ENCODE measurements around the gene WSCD1.

Gene WSCD1

GRCh38 chr17:6072611-6073010 is 2.4 kb downstream of the WSCD1 start:
- DNase-seq (ENCODE audit: low read depth, low spot score): no peak
- WGBS (ENCODE audit: insufficient coverage, insufficient read length): no CpG with 5 or more reads among the region's 5 CpGs
- Histone ChIP-seq H3K27ac (ENCODE audit: low read length) (no peak overlapping the region), H3K4me1 (ENCODE audit: control insufficient read depth, insufficient read depth, low read length) (peaks cover 7% of the 10 kb centered on the region), H3K27me3 (ENCODE audit: control insufficient read depth, insufficient read depth, low read length) (peaks cover 5% of the 10 kb centered on the region; the same call in 1 of the 2 replicates), H3K4me3 (ENCODE audit: low read length) (no peak overlapping the region), H3K36me3 (ENCODE audit: control insufficient read depth, insufficient read depth, low read length) (no peaks in the 10 kb centered on the region), H3K9me3 (ENCODE audit: control insufficient read depth, insufficient read depth, low read length) (no peaks in the 10 kb centered on the region)

DNA sequence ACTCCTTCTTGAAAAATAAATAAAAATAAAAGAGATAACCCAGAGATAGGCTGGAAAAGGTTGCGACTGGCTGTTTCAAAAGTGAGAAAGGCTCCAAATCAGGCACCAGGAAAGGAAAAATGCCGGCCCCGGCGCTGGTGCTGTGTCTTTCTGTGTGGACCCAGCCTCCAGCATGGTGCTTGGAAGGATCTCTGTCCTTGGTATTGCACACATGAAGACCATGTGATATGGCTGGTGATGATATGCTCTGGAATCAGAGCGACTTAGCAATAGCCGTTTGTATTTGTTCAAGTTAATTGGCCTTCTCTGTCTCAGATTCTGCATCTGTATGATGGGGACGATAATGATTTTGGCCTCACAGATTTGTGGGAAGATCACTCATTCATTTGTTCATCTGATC is 3.4 kb downstream of the WSCD1 start:
- H3K36me3 ChIP-seq (ENCODE audit: control insufficient read depth, insufficient read depth, low read length): no peaks in the 10 kb centered on the region
- no peak for DNase-seq (ENCODE audit: low read depth, low spot score)
- H3K27ac ChIP-seq (ENCODE audit: low read length): no peak overlapping the region
- H3K27me3 ChIP-seq (ENCODE audit: control insufficient read depth, insufficient read depth, low read length): peaks cover 5% of the 10 kb centered on the region; the same call in 1 of the 2 replicates
- H3K9me3 ChIP-seq (ENCODE audit: control insufficient read depth, insufficient read depth, low read length): no peaks in the 10 kb centered on the region
- H3K4me1 ChIP-seq (ENCODE audit: control insufficient read depth, insufficient read depth, low read length): peaks cover 7% of the 10 kb centered on the region
- H3K4me3 ChIP-seq (ENCODE audit: low read length): no peak overlapping the region
- WGBS (ENCODE audit: insufficient coverage, insufficient read length): no CpG with 5 or more reads among the region's 7 CpGs

DNA sequence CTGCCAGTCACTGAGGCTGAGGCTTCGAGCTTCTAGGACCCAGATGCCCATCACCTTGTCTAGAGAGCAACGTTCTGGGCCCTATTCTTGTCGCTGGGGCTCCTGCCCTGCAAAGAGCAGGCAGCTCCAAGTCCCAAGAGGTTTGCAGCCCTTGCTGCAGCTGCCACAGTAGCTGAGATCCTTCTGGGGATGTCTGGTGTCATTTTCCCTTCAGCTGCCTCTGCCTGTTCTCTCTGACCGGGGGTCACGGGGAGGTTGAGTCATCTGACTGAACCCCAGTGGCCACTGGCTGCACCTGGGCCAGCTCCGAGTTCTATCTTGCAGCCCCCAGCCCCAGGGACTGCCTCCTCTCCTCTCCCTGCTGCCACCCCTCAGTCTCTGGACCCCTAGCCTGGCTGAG is 4.9 kb downstream of the WSCD1 start:
- Histone ChIP-seq H3K4me1 (ENCODE audit: control insufficient read depth, insufficient read depth, low read length) (peaks cover 4% of the 10 kb centered on the region; the same call in 1 of the 2 replicates), H3K9me3 (ENCODE audit: control insufficient read depth, insufficient read depth, low read length) (no peaks in the 10 kb centered on the region), H3K36me3 (ENCODE audit: control insufficient read depth, insufficient read depth, low read length) (no peaks in the 10 kb centered on the region), H3K27me3 (ENCODE audit: control insufficient read depth, insufficient read depth, low read length) (no peaks in the 10 kb centered on the region; the same call in 1 of the 2 replicates), H3K27ac (ENCODE audit: low read length) (no peak overlapping the region), H3K4me3 (ENCODE audit: low read length) (no peak overlapping the region)
- WGBS (ENCODE audit: insufficient coverage, insufficient read length): no CpG with 5 or more reads among the region's 6 CpGs
- no peak for DNase-seq (ENCODE audit: low read depth, low spot score)

DNA sequence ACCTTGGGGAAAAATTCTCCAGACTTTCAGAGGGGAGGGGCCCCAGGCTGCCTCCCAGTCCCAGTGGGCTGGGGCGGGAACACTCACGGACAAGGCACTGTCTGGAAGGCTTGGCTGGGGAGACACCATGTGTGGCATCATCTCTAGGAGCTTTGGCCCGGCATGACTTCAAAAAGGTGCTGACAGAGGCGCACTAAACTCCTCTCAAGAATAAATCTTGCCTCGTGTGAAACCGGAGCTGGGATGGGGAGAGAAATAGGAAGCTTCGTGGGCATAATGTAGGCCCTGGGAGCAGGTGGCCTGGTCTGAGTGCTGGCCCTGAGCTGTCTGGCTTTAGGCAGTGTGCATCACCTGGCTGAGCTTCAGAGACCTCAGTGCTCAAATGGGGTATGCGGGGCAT is 5.7 kb downstream of the WSCD1 start:
- no peaks in the 10 kb centered on the region for H3K9me3 ChIP-seq (ENCODE audit: control insufficient read depth, insufficient read depth, low read length)
- peaks cover 4% of the 10 kb centered on the region; the same call in 1 of the 2 replicates for H3K4me1 ChIP-seq (ENCODE audit: control insufficient read depth, insufficient read depth, low read length)
- no peak for DNase-seq (ENCODE audit: low read depth, low spot score)
- WGBS (ENCODE audit: insufficient coverage, insufficient read length): no CpG with 5 or more reads among the region's 8 CpGs
- no peak overlapping the region for H3K27ac ChIP-seq (ENCODE audit: low read length)
- no peak overlapping the region for H3K4me3 ChIP-seq (ENCODE audit: low read length)
- peaks cover 5% of the 10 kb centered on the region; the same call in 1 of the 2 replicates for H3K36me3 ChIP-seq (ENCODE audit: control insufficient read depth, insufficient read depth, low read length)
- H3K27me3 ChIP-seq (ENCODE audit: control insufficient read depth, insufficient read depth, low read length): no peaks in the 10 kb centered on the region; the same call in 1 of the 2 replicates

GRCh38 chr17:6077752-6078151 is 7.6 kb downstream of the WSCD1 start:
- H3K4me3 ChIP-seq (ENCODE audit: low read length): no peak overlapping the region
- no peak overlapping the region for H3K27ac ChIP-seq (ENCODE audit: low read length)
- H3K4me1 ChIP-seq (ENCODE audit: control insufficient read depth, insufficient read depth, low read length): no peaks in the 10 kb centered on the region
- H3K36me3 ChIP-seq (ENCODE audit: control insufficient read depth, insufficient read depth, low read length): peaks cover 5% of the 10 kb centered on the region; the same call in 1 of the 2 replicates
- WGBS (ENCODE audit: insufficient coverage, insufficient read length): no CpG with 5 or more reads among the region's 5 CpGs
- no peaks in the 10 kb centered on the region for H3K9me3 ChIP-seq (ENCODE audit: control insufficient read depth, insufficient read depth, low read length)
- H3K27me3 ChIP-seq (ENCODE audit: control insufficient read depth, insufficient read depth, low read length): no peaks in the 10 kb centered on the region
- DNase-seq (ENCODE audit: low read depth, low spot score): no peak

- Histone ChIP-seq H3K4me1 (ENCODE audit: control insufficient read depth, insufficient read depth, low read length) (no peaks in the 10 kb centered on the region), H3K27ac (ENCODE audit: low read length) (no peak overlapping the region), H3K4me3 (ENCODE audit: low read length) (no peak overlapping the region), H3K9me3 (ENCODE audit: control insufficient read depth, insufficient read depth, low read length) (no peaks in the 10 kb centered on the region), H3K27me3 (ENCODE audit: control insufficient read depth, insufficient read depth, low read length) (no peaks in the 10 kb centered on the region), H3K36me3 (ENCODE audit: control insufficient read depth, insufficient read depth, low read length) (peaks cover 5% of the 10 kb centered on the region; the same call in 1 of the 2 replicates)
- WGBS (ENCODE audit: insufficient coverage, insufficient read length): no CpG with 5 or more reads among the region's 9 CpGs
- no peak for DNase-seq (ENCODE audit: low read depth, low spot score)
These were observed 8.3 kb downstream of the WSCD1 start for GRCh38 chr17:6078458-6078871.

GRCh38 chr17:6079155-6079888 is 9.1 kb downstream of the WSCD1 start:
- no peaks in the 10 kb centered on the region for H3K27me3 ChIP-seq (ENCODE audit: control insufficient read depth, insufficient read depth, low read length)
- no peak overlapping the region for H3K4me3 ChIP-seq (ENCODE audit: low read length)
- peaks cover 3% of the 10 kb centered on the region; the same call in 1 of the 2 replicates for H3K4me1 ChIP-seq (ENCODE audit: control insufficient read depth, insufficient read depth, low read length)
- DNase-seq (ENCODE audit: low read depth, low spot score): no peak
- no CpG with 5 or more reads among the region's 13 CpGs for WGBS (ENCODE audit: insufficient coverage, insufficient read length)
- H3K9me3 ChIP-seq (ENCODE audit: control insufficient read depth, insufficient read depth, low read length): no peaks in the 10 kb centered on the region
- H3K27ac ChIP-seq (ENCODE audit: low read length): no peak overlapping the region
- peaks cover 5% of the 10 kb centered on the region; the same call in 1 of the 2 replicates for H3K36me3 ChIP-seq (ENCODE audit: control insufficient read depth, insufficient read depth, low read length)

GRCh38 chr17:6079960-6080359 is 9.8 kb downstream of the WSCD1 start:
- no peak overlapping the region for H3K4me3 ChIP-seq (ENCODE audit: low read length)
- no CpG with 5 or more reads among the region's 2 CpGs for WGBS (ENCODE audit: insufficient coverage, insufficient read length)
- H3K27me3 ChIP-seq (ENCODE audit: control insufficient read depth, insufficient read depth, low read length): no peaks in the 10 kb centered on the region
- H3K27ac ChIP-seq (ENCODE audit: low read length): no peak overlapping the region
- peaks cover 3% of the 10 kb centered on the region; the same call in 1 of the 2 replicates for H3K4me1 ChIP-seq (ENCODE audit: control insufficient read depth, insufficient read depth, low read length)
- peaks cover 5% of the 10 kb centered on the region; the same call in 1 of the 2 replicates for H3K36me3 ChIP-seq (ENCODE audit: control insufficient read depth, insufficient read depth, low read length)
- no peaks in the 10 kb centered on the region for H3K9me3 ChIP-seq (ENCODE audit: control insufficient read depth, insufficient read depth, low read length)
- DNase-seq (ENCODE audit: low read depth, low spot score): no peak

GRCh38 chr17:6080711-6081430 is 10.7 kb downstream of the WSCD1 start:
- H3K9me3 ChIP-seq (ENCODE audit: control insufficient read depth, insufficient read depth, low read length): no peaks in the 10 kb centered on the region
- H3K4me3 ChIP-seq (ENCODE audit: low read length): no peak overlapping the region
- peaks cover 3% of the 10 kb centered on the region; the same call in 1 of the 2 replicates for H3K4me1 ChIP-seq (ENCODE audit: control insufficient read depth, insufficient read depth, low read length)
- WGBS (ENCODE audit: insufficient coverage, insufficient read length): no CpG with 5 or more reads among the region's 35 CpGs
- no peak overlapping the region for H3K27ac ChIP-seq (ENCODE audit: low read length)
- H3K36me3 ChIP-seq (ENCODE audit: control insufficient read depth, insufficient read depth, low read length): peaks cover 5% of the 10 kb centered on the region; the same call in 1 of the 2 replicates
- H3K27me3 ChIP-seq (ENCODE audit: control insufficient read depth, insufficient read depth, low read length): no peaks in the 10 kb centered on the region
- no peak for DNase-seq (ENCODE audit: low read depth, low spot score)

DNA sequence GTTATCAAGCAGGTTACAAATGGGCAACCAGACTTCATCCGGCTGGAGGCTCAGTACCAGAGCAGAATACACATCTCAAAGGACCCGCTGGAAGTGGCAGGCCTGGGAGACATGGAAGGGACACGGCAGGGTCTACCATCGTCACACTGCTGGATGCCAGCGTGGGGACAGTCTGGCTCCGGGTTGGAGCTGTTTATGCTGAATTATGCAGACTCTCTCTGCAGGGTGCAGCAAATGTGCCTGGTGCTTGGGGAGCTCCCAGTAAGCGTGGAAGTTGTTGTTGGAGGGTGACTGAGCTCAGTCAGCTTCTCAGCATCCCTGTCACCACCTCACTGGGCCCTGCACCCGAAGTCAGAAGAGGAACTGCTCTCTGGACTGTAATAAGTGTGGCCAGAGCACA is 12.2 kb downstream of the WSCD1 start:
- Histone ChIP-seq H3K27me3 (ENCODE audit: control insufficient read depth, insufficient read depth, low read length) (no peaks in the 10 kb centered on the region), H3K36me3 (ENCODE audit: control insufficient read depth, insufficient read depth, low read length) (peaks cover 5% of the 10 kb centered on the region; the same call in 1 of the 2 replicates), H3K27ac (ENCODE audit: low read length) (no peak overlapping the region), H3K4me3 (ENCODE audit: low read length) (no peak overlapping the region), H3K9me3 (ENCODE audit: control insufficient read depth, insufficient read depth, low read length) (no peaks in the 10 kb centered on the region), H3K4me1 (ENCODE audit: control insufficient read depth, insufficient read depth, low read length) (peaks cover 3% of the 10 kb centered on the region; the same call in 1 of the 2 replicates)
- DNase-seq (ENCODE audit: low read depth, low spot score): no peak
- no CpG with 5 or more reads among the region's 8 CpGs for WGBS (ENCODE audit: insufficient coverage, insufficient read length)
